ENCODE results near the gene ZNF462. TPM values are rescaled to one million over a fixed set of nuclear protein-coding genes. Genes with fewer than 3 reads are reported as not detected.

The ZNF462 gene
- total RNA-seq, 1 experiment from 2014 or later: 164 TPM

GRCh38 chr9:106960258-106960657 lies 97.3 kb downstream of the ZNF462 start:
- Histone ChIP-seq H2BK15ac (ENCODE audit: low read depth, low read length) (no peak overlapping the region), H2BK20ac (ENCODE audit: low read depth, low read length, poor library complexity, severe bottlenecking) (no peak overlapping the region), H3K9ac (ENCODE audit: extremely low read depth, insufficient read length, low read length) (no peak overlapping the region), H2BK12ac (ENCODE audit: insufficient read length, low read depth, low read length) (no peak overlapping the region), H3K4me1 (ENCODE audit: insufficient read depth, low read length) (peaks cover 2% of the 10 kb centered on the region; the same call in 1 of the 2 replicates), H2AFZ (ENCODE audit: low read length) (no peak overlapping the region), H4K91ac (ENCODE audit: insufficient read length, low read depth, low read length) (no peak overlapping the region), H2BK5ac (ENCODE audit: insufficient read length, low read length) (no peak overlapping the region), H2AK5ac (ENCODE audit: insufficient read length, low read length) (no peak overlapping the region), H4K8ac (replicated peaks; ENCODE audit: insufficient read length, low read depth, low read length) (no peak overlapping the region), H4K20me1 (ENCODE audit: control insufficient read depth, insufficient read depth, insufficient read length) (no peaks in the 10 kb centered on the region), H4K5ac (ENCODE audit: insufficient read length, low read depth, low read length) (no peak overlapping the region), H2BK120ac (ENCODE audit: low read depth, low read length, poor library complexity, severe bottlenecking) (no peak overlapping the region), H3K18ac (ENCODE audit: insufficient read length, low read depth, low read length) (no peak overlapping the region), H3K9me3 (ENCODE audit: control insufficient read depth, low read depth, low read length) (no peaks in the 10 kb centered on the region), H3T11ph (ENCODE audit: low read length) (no peak overlapping the region), H3K27me3 (ENCODE audit: insufficient read depth, low read length) (no peaks in the 10 kb centered on the region), H3K79me2 (ENCODE audit: insufficient read depth, low read length) (no peaks in the 10 kb centered on the region), H3K56ac (ENCODE audit: insufficient read length, low read depth, low read length) (no peak overlapping the region), H3K27ac (ENCODE audit: insufficient read length, low read depth, low read length) (no peak overlapping the region), H3K14ac (ENCODE audit: insufficient read depth, low read length) (no peak overlapping the region), H3K4ac (ENCODE audit: low read depth, low read length) (no peak overlapping the region), H3K4me2 (ENCODE audit: insufficient read depth, insufficient read length, low read length) (no peak overlapping the region), H3K23me2 (ENCODE audit: insufficient read length, low read depth, low read length, poor library complexity, severe bottlenecking) (no peaks in the 10 kb centered on the region), H3K79me1 (ENCODE audit: insufficient read depth, low read depth, low read length, poor library complexity, severe bottlenecking) (peaks cover 3% of the 10 kb centered on the region), H3K23ac (ENCODE audit: insufficient read length, low read depth, low read length) (no peak overlapping the region)
- no CpG with 5 or more reads among the region's 5 CpGs for WGBS (ENCODE audit: extremely low coverage, insufficient read length, low lambda C conversion rate)
- Mint-ChIP-seq H3K4me1 (peaks cover 25 to 41% of the 10 kb centered on the region in 2 experiments), H3K36me3 (ENCODE audit: insufficient read depth in 1 of 3, low read depth in 3 of 3) (peaks cover 61 to 90% (median 73%) of the 10 kb centered on the region in 3 experiments), H3K27me3 (ENCODE audit: low read depth) (no peaks in the 10 kb centered on the region), H3K9me3 (no peaks in the 10 kb centered on the region), H3K27ac (peak overlapping the region; percentile 41 to 79 (median 76); a peak in 5 of 7 replicates), H3K4me3 (no peak overlapping the region)
- TF ChIP-seq CTCF (conservative IDR thresholded peaks at IDR 0.05): no peak
- DNase-seq: no peak
